Left lung (tissue), 10 donors: ENCODE measurements around the gene KNL1. TPM values are rescaled to one million over a fixed set of nuclear protein-coding genes. Genes with fewer than 3 reads are reported as not detected.
"Not testable (repeated sequence)": the region's sequence is repeated elsewhere in the genome, so short reads cannot be mapped to it uniquely, and the experiment has no call there.

Experiments
- ATAC-seq: fragments of 200-7000 bp; cut with Tn5 transposase; one replicate; pipeline ENCODE4 v1.9.1; 2020; ENCODE audit warnings: moderate library complexity
- DNase-seq, 4 donors: peaks; one replicate each; pipeline ENCODE4 v3.0.0-alpha.2; 2013 to 2020
- H3K27ac ChIP-seq, 2 donors: fragments of 200-600 bp; sonication (generic) in 1 of 2; one replicate each; pipeline versions ENCODE4 v1.5.0 to v1.8.0; 2020 to 2021
- H3K27me3 ChIP-seq, 2 donors: fragments of 200-600 bp; sonication (generic) in 1 of 2; one replicate each; pipeline versions ENCODE4 v1.5.0 to v1.8.0; 2020 to 2021
- H3K36me3 ChIP-seq, 2 donors: fragments of 200-600 bp; sonication (generic) in 1 of 2; one replicate each; pipeline versions ENCODE4 v1.5.0 to v1.8.0; 2020 to 2021
- H3K4me1 ChIP-seq, 2 donors: fragments of 200-600 bp; one replicate each; pipeline ENCODE4 v1.8.0; 2021
- H3K4me3 ChIP-seq, 2 donors: fragments of 200-600 bp; sonication (generic) in 1 of 2; one replicate each; pipeline versions ENCODE4 v1.5.0 to v1.8.0; 2020 to 2021; ENCODE audit warnings: mild to moderate bottlenecking in 1 of 2
- H3K9me3 ChIP-seq, 2 donors: fragments of 200-600 bp; sonication (generic) in 1 of 2; one replicate each; pipeline versions ENCODE4 v1.5.0 to v1.8.0; 2020 to 2021
- CTCF ChIP-seq, 2 donors: fragments of 200-600 bp; sonication (generic) in 1 of 2; IDR thresholded peaks; one replicate each; pipeline versions ENCODE4 v1.5.0 to v1.8.0; 2021; ENCODE audit warnings: antibody characterized with exemption in 2 of 2
- intact Hi-C, 2 donors: fragments of 100-400 bp; cut with DNase I; formaldehyde crosslinking; loops; one replicate each; pipeline versions ENCODE4 v1.11.2 to v1.14.2; 2022
- polyA plus RNA-seq, 6 donors: library from polyadenylated mRNA; unstranded; fragments of 120-200 nt; gene quantifications; one replicate each; pipeline ENCODE4 v1.2.1, GENCODE V29; 2013; ENCODE audit not compliant: insufficient read length in 6 of 6
- total RNA-seq, 2 donors: library from RNA; stranded (reverse); fragmentation: NEBNext Ultra II Directional; extraction: Animal tissue kit (Norgen Biotek cat#: 25700); gene quantifications; one replicate each; pipeline ENCODE4 v1.2.1, GENCODE V29; 2021
- donor health status: DM: no; HTN: yes; CAD: no.
- donor health status: DM: no; HTN: no; CAD: no.

Gene KNL1
- total and polyA plus RNA-seq, 8 donors = 2.7 to 31.6 (median 16.6) TPM

DNA sequence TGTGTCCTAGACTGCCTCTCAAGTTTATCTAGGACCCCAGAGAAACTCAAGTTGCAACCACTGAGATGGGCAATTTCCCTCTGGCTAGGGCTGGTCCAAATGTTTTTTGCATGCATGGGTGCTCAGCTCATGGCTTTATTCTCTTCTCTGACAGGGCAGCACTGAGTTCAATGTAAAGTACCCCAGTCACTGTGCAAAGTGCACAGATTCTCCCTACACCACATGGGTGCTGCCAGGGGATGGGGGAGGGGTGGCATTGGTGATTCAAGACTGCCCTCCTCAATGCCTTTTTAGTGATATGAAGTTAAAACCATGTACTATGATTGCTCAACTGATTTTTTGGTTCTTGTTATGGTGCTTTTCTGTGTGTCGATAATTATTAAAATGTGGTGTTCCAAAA lies 86.1 kb downstream of the KNL1 start:
- no peak overlapping the region for H3K27ac ChIP-seq
- intact Hi-C loops = no loop called here
- no peak for TF ChIP-seq CTCF (IDR thresholded peaks at IDR 0.05)
- H3K36me3 ChIP-seq = no peaks in the 10 kb centered on the region
- DNase-seq = no peak
- no peak for ATAC-seq
- no peaks in the 10 kb centered on the region for H3K27me3 ChIP-seq
- H3K4me1 ChIP-seq = peaks cover 0 to 5% of the 10 kb centered on the region in 2 donors
- H3K4me3 ChIP-seq = no peak overlapping the region
- no peaks in the 10 kb centered on the region for H3K9me3 ChIP-seq

- intact Hi-C loops, H3K4me3 ChIP-seq, ATAC-seq, H3K27ac ChIP-seq, DNase-seq, H3K4me1 ChIP-seq, H3K9me3 ChIP-seq, H3K27me3 ChIP-seq, H3K36me3 ChIP-seq: not testable (repeated sequence)
These were observed 86.9 kb downstream of the KNL1 start for GRCh38 chr15:40680959-40681358.

DNA sequence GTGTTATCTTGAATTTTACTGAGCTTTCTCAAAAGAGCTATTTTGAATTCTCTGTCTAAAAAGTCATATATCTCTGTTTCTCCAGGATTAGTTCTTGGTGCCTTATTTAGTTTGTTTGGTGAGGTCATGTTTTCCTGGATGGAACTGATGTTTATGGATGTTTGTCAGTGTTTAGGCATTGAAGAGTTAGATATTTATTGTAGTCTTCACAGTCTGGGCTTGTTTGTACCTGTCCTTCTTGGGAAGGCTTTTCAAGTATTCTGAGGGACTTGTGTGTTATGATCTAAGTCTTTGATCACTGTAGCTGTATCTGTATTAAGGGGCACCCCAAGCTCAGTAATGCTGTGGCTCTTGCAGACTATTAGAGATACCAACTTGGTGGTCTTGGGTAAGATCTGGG lies 90.3 kb downstream of the KNL1 start:
- no peak for DNase-seq
- no peak for TF ChIP-seq CTCF (IDR thresholded peaks at IDR 0.05)
- H3K27ac ChIP-seq = no peak overlapping the region
- ATAC-seq = no peak
- peaks cover 0 to 2% of the 10 kb centered on the region in 2 donors for H3K4me1 ChIP-seq
- no peaks in the 10 kb centered on the region for H3K36me3 ChIP-seq
- no peaks in the 10 kb centered on the region for H3K9me3 ChIP-seq
- no peak overlapping the region for H3K4me3 ChIP-seq
- intact Hi-C loops = no loop called here
- H3K27me3 ChIP-seq = no peaks in the 10 kb centered on the region

DNA sequence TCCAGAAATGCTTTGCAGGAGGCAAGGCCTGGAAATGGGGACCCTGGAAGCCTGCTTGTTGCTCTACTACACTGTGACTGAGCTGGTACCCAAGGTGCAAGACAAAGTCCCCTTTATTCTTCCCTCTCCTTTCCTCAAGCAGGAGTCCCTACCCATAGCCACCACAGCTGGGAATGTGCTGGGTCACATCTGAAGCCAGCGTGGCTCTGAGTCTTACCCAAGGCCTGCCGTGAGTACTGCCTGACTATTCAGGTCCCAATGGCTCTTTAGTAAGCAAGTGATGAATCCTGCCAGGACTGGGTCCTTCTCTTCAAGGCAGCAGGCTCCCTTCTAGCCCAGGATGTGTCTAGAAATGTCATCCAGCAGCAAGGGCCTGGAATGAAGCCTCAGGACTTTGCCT lies 91.3 kb downstream of the KNL1 start:
- H3K4me3 ChIP-seq = no peak overlapping the region
- no peaks in the 10 kb centered on the region for H3K36me3 ChIP-seq
- no peak for ATAC-seq
- H3K9me3 ChIP-seq = no peaks in the 10 kb centered on the region
- no peak overlapping the region for H3K27ac ChIP-seq
- DNase-seq = no peak
- no peaks in the 10 kb centered on the region for H3K4me1 ChIP-seq
- intact Hi-C loops = no loop called here
- H3K27me3 ChIP-seq = no peaks in the 10 kb centered on the region
- no peak for TF ChIP-seq CTCF (IDR thresholded peaks at IDR 0.05)

GRCh38 chr15:40688932-40689799 lies 95.1 kb downstream of the KNL1 start:
- peaks cover 0 to 9% of the 10 kb centered on the region in 2 donors for H3K36me3 ChIP-seq
- DNase-seq = no peak
- intact Hi-C loops = no loop called here
- TF ChIP-seq CTCF (IDR thresholded peaks at IDR 0.05) = no peak
- no peak overlapping the region for H3K27ac ChIP-seq
- H3K27me3 ChIP-seq = no peaks in the 10 kb centered on the region
- H3K4me3 ChIP-seq = no peak overlapping the region
- no peak for ATAC-seq
- H3K4me1 ChIP-seq = peaks cover 4 to 10% of the 10 kb centered on the region in 2 donors
- H3K9me3 ChIP-seq = no peaks in the 10 kb centered on the region
